Naive thymus-derived CD4-positive, alpha-beta T cell (primary cell): ENCODE measurements around the gene MAN1C1. TPM values are rescaled to one million over a fixed set of nuclear protein-coding genes. Genes with fewer than 3 reads are reported as not detected.

Source experiments
- ATAC-seq: fragments of 150-1000 bp; cut with Tn5 transposase; 2 replicates; pipeline ENCODE4 v1.10.0; 2021; ENCODE audit warnings: mild to moderate bottlenecking, moderate library complexity
- CTCF ChIA-PET: fragments of 350-600 bp; sonication (Branson Sonifier 250); formaldehyde crosslinking; loops from one replicate; lab custom pipeline; 2021; ENCODE audit warnings: antibody characterized with exemption; lab: Charles Lee
- POLR2A ChIA-PET: fragments of 350-600 bp; sonication (Branson Sonifier 250); formaldehyde crosslinking; loops from one replicate; lab custom pipeline; 2021; ENCODE audit warnings: antibody characterized with exemption, inconsistent platforms; lab: Charles Lee
- DNase-seq, 9 donors: peaks; one replicate each; pipeline versions ENCODE4 v3.0.0 to v3.0.0-alpha.2; 2020 to 2022; ENCODE audit warnings: mixed read lengths in 1 of 9
- H3K27ac ChIP-seq: one replicate; pipeline ENCODE4 v1.7.0; 2013; ENCODE audit warnings: mild to moderate bottlenecking, low read depth, low read length, moderate library complexity
- H3K27me3 ChIP-seq, 2 donors: one replicate each; pipeline ENCODE4 v1.7.0; 2013; ENCODE audit warnings: low read length in 2 of 2, mild to moderate bottlenecking in 2 of 2, moderate library complexity in 2 of 2; ENCODE audit not compliant: control insufficient read depth in 2 of 2, insufficient read depth in 2 of 2
- H3K36me3 ChIP-seq, 3 experiments: 1 replicate in 2 of 3; 2 replicates in 1 of 3; pipeline ENCODE4 v1.7.0; 2013; ENCODE audit warnings: low read length in 3 of 3, mild to moderate bottlenecking in 3 of 3, moderate library complexity in 1 of 3; ENCODE audit not compliant: insufficient read depth in 3 of 3, control insufficient read depth in 2 of 3
- H3K4me1 ChIP-seq, 2 donors: one replicate each; pipeline ENCODE4 v1.7.0; 2013; ENCODE audit warnings: low read length in 2 of 2, mild to moderate bottlenecking in 2 of 2, moderate library complexity in 1 of 2; ENCODE audit not compliant: control insufficient read depth in 2 of 2, insufficient read depth in 2 of 2
- H3K4me3 ChIP-seq: 2 replicates; pipeline ENCODE4 v1.7.0; 2013; ENCODE audit warnings: mild to moderate bottlenecking, low read length
- H3K9me3 ChIP-seq, 3 experiments: 1 replicate in 2 of 3; 2 replicates in 1 of 3; pipeline ENCODE4 v1.7.0; 2013; ENCODE audit warnings: low read length in 3 of 3; ENCODE audit not compliant: control insufficient read depth in 2 of 3
- H3K27ac Mint-ChIP-seq, 9 donors: one replicate each; pipeline ENCODE4 v1.8.0; 2020 to 2022; ENCODE audit warnings: mixed read lengths in 9 of 9, mild to moderate bottlenecking in 8 of 9, moderate library complexity in 5 of 9, inconsistent platforms in 2 of 9
- H3K27me3 Mint-ChIP-seq, 5 donors: one replicate each; pipeline ENCODE4 v1.8.0; 2021 to 2022; ENCODE audit warnings: mixed read lengths in 5 of 5, mild to moderate bottlenecking in 1 of 5
- H3K36me3 Mint-ChIP-seq, 5 donors: one replicate each; pipeline ENCODE4 v1.8.0; 2020 to 2022; ENCODE audit warnings: mixed read lengths in 5 of 5, mild to moderate bottlenecking in 3 of 5, inconsistent platforms in 1 of 5
- H3K4me1 Mint-ChIP-seq, 7 donors: one replicate each; pipeline ENCODE4 v1.8.0; 2020 to 2022; ENCODE audit warnings: mixed read lengths in 7 of 7, mild to moderate bottlenecking in 3 of 7, inconsistent platforms in 1 of 7
- H3K4me3 Mint-ChIP-seq, 10 donors: one replicate each; pipeline ENCODE4 v1.8.0; 2020 to 2022; ENCODE audit warnings: mild to moderate bottlenecking in 10 of 10, mixed read lengths in 10 of 10, moderate library complexity in 6 of 10, inconsistent platforms in 2 of 10
- H3K9me3 Mint-ChIP-seq, 11 donors: one replicate each; pipeline ENCODE4 v1.8.0; 2020 to 2022; ENCODE audit warnings: mixed read lengths in 11 of 11, mild to moderate bottlenecking in 4 of 11, inconsistent platforms in 1 of 11, moderate library complexity in 1 of 11
- intact Hi-C, 2 donors: fragments of 100-400 bp; cut with micrococcal nuclease; formaldehyde crosslinking; loops; one replicate each; pipeline ENCODE4 v1.15.1; 2023
- polyA plus RNA-seq, 2 donors: library from polyadenylated mRNA; unstranded; fragments of 300-500 nt; fragmentation: Illumina TruSeq; gene quantifications; one replicate each; pipeline ENCODE4 v1.2.3, GENCODE V29; 2021
- total RNA-seq, 6 experiments: library from RNA in 5 of 6; stranded (reverse) in 5 of 6; gene quantifications; 1 replicate in 5 of 6; 2 replicates in 1 of 6; pipeline ENCODE4 v1.2.3 and lab custom pipeline; 2021 to 2026

Gene MAN1C1
- total and polyA plus RNA-seq, 7 experiments from 2014 or later = 16.0 to 85.5 (median 61.0) TPM

- H3K4me1 Mint-ChIP-seq = peaks cover 30 to 88% (median 74%) of the 10 kb centered on the region in 7 donors
- H3K4me1 ChIP-seq = peaks cover 32 to 67% of the 10 kb centered on the region in 2 donors
Observed at GRCh38 chr1:25796811-25797458, 180.3 kb downstream of the MAN1C1 start.

DNA sequence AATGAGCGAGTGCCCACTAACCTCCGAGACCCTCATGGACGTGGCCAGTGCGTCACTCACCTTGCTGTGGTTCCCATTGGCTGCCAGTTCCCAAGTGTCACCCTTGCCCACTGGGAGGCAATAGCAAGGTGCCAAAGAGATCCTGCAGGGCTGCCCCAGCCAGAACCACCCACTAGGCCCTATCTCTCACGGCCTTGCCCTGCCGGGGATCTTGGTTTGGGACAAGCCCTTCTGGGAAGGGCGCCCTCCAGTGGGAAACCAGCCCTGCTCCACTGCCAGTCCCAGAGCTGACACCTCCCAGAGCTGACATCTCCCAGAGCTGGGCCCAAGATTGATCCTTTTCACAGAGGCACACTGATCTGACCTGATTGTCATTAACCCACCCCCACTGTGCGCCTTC, 181.3 kb downstream of the MAN1C1 start:
- H3K27me3 Mint-ChIP-seq = peaks cover 0 to 37% (median 0%) of the 10 kb centered on the region in 5 donors
- ChIA-PET CTCF (interaction anchor here (0.5 to 4.1 kb wide), 15 partner anchors 10 to 1970 kb away, joined by 3 to 32 read pairs (median 3); partner anchors contain the start of gene MTFR1L), POLR2A (interaction anchor here (0.6 to 3.6 kb wide), 10 partner anchors 16 to 345 kb away, joined by 3 to 31 read pairs (median 4); partner anchors contain the start of gene MTFR1L)
- Histone ChIP-seq H3K27ac (peak overlapping the region; percentile 37), H3K4me3 (no peak overlapping the region), H3K36me3 (no peaks in the 10 kb centered on the region), H3K9me3 (no peaks in the 10 kb centered on the region), H3K4me1 (peaks cover 32 to 73% of the 10 kb centered on the region in 2 donors), H3K27me3 (no peaks in the 10 kb centered on the region)
- no peak for ATAC-seq
- peak overlapping the region in 9 of 10 donors; percentile 9 to 82 (median 73) for H3K4me3 Mint-ChIP-seq
- peak in 1 of 9 donors; percentile 31 for DNase-seq
- H3K36me3 Mint-ChIP-seq = peaks cover 0 to 3% (median 0%) of the 10 kb centered on the region in 5 donors
- peaks cover 0 to 5% (median 0%) of the 10 kb centered on the region in 11 donors for H3K9me3 Mint-ChIP-seq
- H3K27ac Mint-ChIP-seq = peak overlapping the region; percentile 27 to 98 (median 89)
- peaks cover 40 to 93% (median 81%) of the 10 kb centered on the region in 7 donors for H3K4me1 Mint-ChIP-seq
- intact Hi-C loops = loop anchor here (1.0 to 5.0 kb wide), 9 partner anchors 43 to 296 kb away; partner anchors contain the start of genes LDLRAP1 (in 2 of the 2) and MAN1C1 (in 1 of the 2)

More at GRCh38 chr1:25796811-25797458, 180.3 kb downstream of the MAN1C1 start:
- Histone ChIP-seq H3K27me3 (no peaks in the 10 kb centered on the region), H3K36me3 (no peaks in the 10 kb centered on the region), H3K4me3 (peak overlapping the region; percentile 15), H3K9me3 (no peaks in the 10 kb centered on the region), H3K27ac (peak overlapping the region; percentile 37)
- Mint-ChIP-seq H3K9me3 (peaks cover 0 to 5% (median 0%) of the 10 kb centered on the region in 11 donors), H3K4me3 (peak overlapping the region; percentile 58 to 94 (median 81)), H3K27ac (peak overlapping the region; percentile 51 to 98 (median 93)), H3K27me3 (peaks cover 0 to 29% (median 0%) of the 10 kb centered on the region in 5 donors), H3K36me3 (peaks cover 0 to 2% (median 0%) of the 10 kb centered on the region in 5 donors)
- ChIA-PET CTCF (interaction anchor here (0.6 to 4.1 kb wide), 9 partner anchors 16 to 250 kb away, joined by 3 to 32 read pairs (median 4); no protein-coding TSS in a partner anchor), POLR2A (interaction anchor here (0.6 to 3.6 kb wide), 18 partner anchors 17 to 344 kb away, joined by 3 to 31 read pairs (median 4); partner anchors contain the start of gene MTFR1L)
- peak; percentile 71 to 89 (median 86) for DNase-seq
- peak; percentile 76 for ATAC-seq
- intact Hi-C loops = loop anchor here (1.0 to 5.0 kb wide), 11 partner anchors 22 to 295 kb away; partner anchors contain the start of genes LDLRAP1 (in 2 of the 2) and MAN1C1 (in 1 of the 2)

DNA sequence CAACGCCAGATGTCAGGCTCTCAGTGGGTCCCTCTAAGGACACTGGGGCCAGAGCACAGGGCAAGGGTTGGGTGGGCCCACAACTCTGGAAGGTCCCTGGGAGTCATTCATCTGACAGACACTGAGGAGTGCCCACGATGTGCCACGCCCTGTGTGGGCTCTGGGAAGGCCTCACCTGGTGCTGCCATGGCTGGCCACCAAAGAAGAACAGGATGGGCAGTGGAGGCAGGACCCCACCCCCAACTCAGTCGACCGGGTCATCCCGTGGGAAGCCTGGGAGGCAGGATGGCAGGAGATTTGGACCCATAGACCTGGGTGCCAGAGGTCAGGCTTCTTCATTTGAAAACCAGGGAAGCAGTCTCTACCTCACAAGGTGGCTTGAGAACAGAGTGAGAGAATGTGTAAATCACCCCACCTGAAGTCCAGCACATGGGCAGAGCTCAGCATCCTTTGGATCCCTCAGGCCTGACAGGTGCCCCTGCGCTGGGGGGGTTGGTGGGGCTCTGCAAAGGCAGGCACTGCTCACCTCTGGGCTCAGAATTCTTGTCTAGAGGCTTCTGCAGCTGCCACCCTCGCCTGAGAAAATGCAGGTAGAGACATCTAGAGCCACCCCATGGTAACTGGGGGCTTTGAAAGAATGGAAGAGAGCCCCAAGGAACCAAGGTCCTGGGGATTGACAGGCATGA, 182.2 kb downstream of the MAN1C1 start:
- Histone ChIP-seq H3K4me3 (no peak overlapping the region), H3K27me3 (no peaks in the 10 kb centered on the region), H3K4me1 (peaks cover 32 to 74% of the 10 kb centered on the region in 2 donors), H3K27ac (peak overlapping the region; percentile 71), H3K9me3 (no peaks in the 10 kb centered on the region), H3K36me3 (no peaks in the 10 kb centered on the region)
- Mint-ChIP-seq H3K9me3 (peaks cover 0 to 5% (median 0%) of the 10 kb centered on the region in 11 donors), H3K36me3 (peaks cover 0 to 4% (median 0%) of the 10 kb centered on the region in 5 donors), H3K4me1 (peaks cover 42 to 90% (median 79%) of the 10 kb centered on the region in 7 donors), H3K27ac (peak overlapping the region in 8 of 9 donors; percentile 86 to 98 (median 90)), H3K4me3 (peak overlapping the region; percentile 15 to 86 (median 80)), H3K27me3 (peaks cover 0 to 36% (median 0%) of the 10 kb centered on the region in 5 donors)
- ATAC-seq (no peak), DNase-seq (peak in 1 of 9 donors; percentile 24)
- intact Hi-C loops = loop anchor here (1.0 to 5.0 kb wide), 4 partner anchors 20 to 297 kb away; partner anchors contain the start of genes LDLRAP1 (in 2 of the 2) and MTFR1L (in 1 of the 2)
- CTCF ChIA-PET = interaction anchor here (0.6 to 4.1 kb wide), 15 partner anchors 10 to 1970 kb away, joined by 3 to 32 read pairs (median 3); partner anchors contain the start of gene MTFR1L
- POLR2A ChIA-PET = interaction anchor here (0.6 to 3.6 kb wide), 11 partner anchors 17 to 190 kb away, joined by 3 to 31 read pairs (median 4); no protein-coding TSS in a partner anchor

- H3K4me3 ChIP-seq = peak overlapping the region; percentile 24
- H3K27ac Mint-ChIP-seq = peak overlapping the region in 8 of 9 donors; percentile 86 to 98 (median 90)
- peak in 2 of 9 donors; percentile 19 to 41 for DNase-seq
Observed at GRCh38 chr1:25799352-25799934, 182.9 kb downstream of the MAN1C1 start.

GRCh38 chr1:25799935-25800702, 183.5 kb downstream of the MAN1C1 start, which contains the start of gene SELENON:
TSS of gene SELENON (plus strand) at chr1:25800193. CDS start at chr1:25800231, 38 bp downstream.
- ATAC-seq = peak; percentile 58
- Histone ChIP-seq H3K4me1 (peaks cover 32 to 67% of the 10 kb centered on the region in 2 donors), H3K36me3 (peaks cover 0 to 4% (median 0%) of the 10 kb centered on the region in 3 experiments), H3K27me3 (no peaks in the 10 kb centered on the region), H3K4me3 (peak within 1 kb of the TSS; percentile 47), H3K27ac (peak within 1 kb of the TSS; percentile 71), H3K9me3 (no peaks in the 10 kb centered on the region)
- ChIA-PET POLR2A (interaction anchor here (0.6 to 4.9 kb wide), 12 partner anchors 20 to 295 kb away, joined by 3 to 31 read pairs (median 4); partner anchors contain the start of gene MTFR1L), CTCF (interaction anchor here (0.9 to 4.1 kb wide), 5 partner anchors 11 to 227 kb away, joined by 4 to 32 read pairs (median 5); no protein-coding TSS in a partner anchor)
- peaks cover 0 to 4% (median 0%) of the 10 kb centered on the region in 5 donors for H3K36me3 Mint-ChIP-seq
- peaks cover 0 to 37% (median 0%) of the 10 kb centered on the region in 5 donors for H3K27me3 Mint-ChIP-seq
- H3K4me3 Mint-ChIP-seq = peak within 1 kb of the TSS; percentile 80 to 90 (median 84)
- peak within 1 kb of the TSS; percentile 15 to 98 (median 92) for H3K27ac Mint-ChIP-seq
- peaks cover 0 to 4% (median 0%) of the 10 kb centered on the region in 11 donors for H3K9me3 Mint-ChIP-seq
- peak in 4 of 9 donors; percentile 21 to 58 (median 40) for DNase-seq
- peaks cover 42 to 89% (median 82%) of the 10 kb centered on the region in 7 donors for H3K4me1 Mint-ChIP-seq
- intact Hi-C loops = loop anchor here (1.0 to 5.0 kb wide), 4 partner anchors 19 to 298 kb away; partner anchors contain the start of genes LDLRAP1 (in 2 of the 2) and MTFR1L (in 1 of the 2)

More at GRCh38 chr1:25799352-25799934, 182.9 kb downstream of the MAN1C1 start:
- no peak for ATAC-seq
- intact Hi-C loops = loop anchor here (1.0 to 5.0 kb wide), 4 partner anchors 20 to 297 kb away; partner anchors contain the start of genes LDLRAP1 (in 2 of the 2) and MTFR1L (in 1 of the 2)
- Mint-ChIP-seq H3K4me3 (peak overlapping the region; percentile 58 to 86 (median 80)), H3K27me3 (peaks cover 0 to 40% (median 0%) of the 10 kb centered on the region in 5 donors), H3K36me3 (peaks cover 0 to 4% (median 0%) of the 10 kb centered on the region in 5 donors), H3K9me3 (peaks cover 0 to 5% (median 0%) of the 10 kb centered on the region in 11 donors), H3K4me1 (peaks cover 42 to 90% (median 80%) of the 10 kb centered on the region in 7 donors)
- ChIA-PET CTCF (interaction anchor here (1.1 to 4.1 kb wide), 3 partner anchors 13 to 189 kb away, joined by 3 to 32 read pairs (median 5); no protein-coding TSS in a partner anchor), POLR2A (interaction anchor here (0.8 to 3.6 kb wide), 6 partner anchors 95 to 190 kb away, joined by 3 to 31 read pairs (median 4); no protein-coding TSS in a partner anchor)
- peaks cover 32 to 69% of the 10 kb centered on the region in 2 donors for H3K4me1 ChIP-seq
- H3K27me3 ChIP-seq = no peaks in the 10 kb centered on the region
- H3K27ac ChIP-seq = peak overlapping the region; percentile 71
- H3K9me3 ChIP-seq = no peaks in the 10 kb centered on the region
- no peaks in the 10 kb centered on the region for H3K36me3 ChIP-seq
